Vagina (tissue), 2 donors: ENCODE measurements around the gene PPP2R3A.

Experiments used
- CTCF ChIP-seq, 3 experiments: fragments of 450-650 bp in 2 of 3; fragments of 200-600 bp in 1 of 3; sonication (generic) in 1 of 3; IDR thresholded peaks; one replicate each; pipeline ENCODE4 v1.5.1; 2017 to 2019; ENCODE audit warnings: antibody characterized with exemption in 3 of 3, mild to moderate bottlenecking in 2 of 3, moderate library complexity in 2 of 3
- POLR2A ChIP-seq, 2 donors: fragments of 450-650 bp; IDR thresholded peaks; one replicate each; pipeline ENCODE4 v1.6.1; 2017; ENCODE audit warnings: antibody characterized with exemption in 2 of 2, mild to moderate bottlenecking in 2 of 2, moderate library complexity in 2 of 2
- POLR2AphosphoS5 ChIP-seq, 2 donors: sonication (generic); formaldehyde crosslinking; IDR thresholded peaks; one replicate each; pipeline ENCODE4 v1.9.0; 2017; ENCODE audit warnings: antibody characterized with exemption in 2 of 2, mild to moderate bottlenecking in 2 of 2, low read depth in 1 of 2; ENCODE audit not compliant: insufficient read depth in 1 of 2

- TF ChIP-seq CTCF (IDR thresholded peaks at IDR 0.05) (no peak), POLR2A (IDR thresholded peaks at IDR 0.05) (no peak), POLR2AphosphoS5 (IDR thresholded peaks at IDR 0.05; ENCODE audit: insufficient read depth in 1 of 2, low read depth in 1 of 2) (no peak)
Measured at GRCh38 chr3:136162322-136162721, 196.8 kb downstream of the PPP2R3A start.
